ENCODE data around the gene BICD1. TPM values are rescaled to one million over a fixed set of nuclear protein-coding genes. Genes with fewer than 3 reads are reported as not detected.
"Not testable (repeated sequence)": the region's sequence is repeated elsewhere in the genome, so short reads cannot be mapped to it uniquely, and the experiment has no call there.

The BICD1 gene
- total and polyA plus RNA-seq, 4 experiments from 2014 or later: 3.7 to 20.3 (median 12.4) TPM

DNA sequence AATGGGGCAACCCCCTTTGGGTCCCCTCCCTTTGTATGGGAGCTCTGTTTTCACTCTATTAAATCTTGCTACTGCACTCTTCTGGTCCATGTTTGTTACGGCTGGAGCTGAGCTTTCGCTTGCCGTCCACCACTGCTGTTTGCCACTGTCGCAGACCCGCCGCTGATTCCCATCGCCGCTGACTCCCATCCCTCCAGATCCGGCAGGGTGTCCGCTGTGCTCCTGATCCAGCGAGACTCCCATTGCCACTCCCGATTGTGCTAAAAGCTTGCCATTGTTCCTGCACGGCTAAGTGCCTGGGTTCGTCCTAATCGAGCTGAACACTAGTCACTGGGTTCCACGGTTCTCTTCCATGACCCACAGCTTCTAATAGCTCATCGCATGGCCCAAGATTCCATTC, 168.9 kb downstream of the BICD1 start:
- H3K4me1 ChIP-seq (ENCODE audit: insufficient read depth, low read length); H3K36me3 ChIP-seq (ENCODE audit: insufficient read depth, low read length); DNase-seq; POLR2A ChIA-PET (ENCODE audit: partially characterized antibody); intact Hi-C loops (cut with micrococcal nuclease); H3K27me3 Mint-ChIP-seq; H3K9me3 ChIP-seq (ENCODE audit: control insufficient read depth in 1 of 2, low read length in 2 of 2); H3K27me3 ChIP-seq (ENCODE audit: insufficient read depth, low read length); H3K4me3 Mint-ChIP-seq; H3K4me3 ChIP-seq (ENCODE audit: low read length in 2 of 2); H3K27ac ChIP-seq (ENCODE audit: low read depth, low read length); H3K9me3 Mint-ChIP-seq: not testable (repeated sequence)
- CTCF ChIA-PET (ENCODE audit: partially characterized antibody): interaction anchor here (1.6 kb wide), 1 partner anchor 623 kb away, joined by 3 read pairs; no protein-coding TSS in a partner anchor
- Mint-ChIP-seq H3K27ac (peak overlapping the region in 1 of 7 donors; percentile 38), H3K36me3 (peaks cover 0 to 12% of the 10 kb centered on the region in 2 donors), H3K4me1 (peaks cover 6 to 15% (median 12%) of the 10 kb centered on the region in 4 donors)

DNA sequence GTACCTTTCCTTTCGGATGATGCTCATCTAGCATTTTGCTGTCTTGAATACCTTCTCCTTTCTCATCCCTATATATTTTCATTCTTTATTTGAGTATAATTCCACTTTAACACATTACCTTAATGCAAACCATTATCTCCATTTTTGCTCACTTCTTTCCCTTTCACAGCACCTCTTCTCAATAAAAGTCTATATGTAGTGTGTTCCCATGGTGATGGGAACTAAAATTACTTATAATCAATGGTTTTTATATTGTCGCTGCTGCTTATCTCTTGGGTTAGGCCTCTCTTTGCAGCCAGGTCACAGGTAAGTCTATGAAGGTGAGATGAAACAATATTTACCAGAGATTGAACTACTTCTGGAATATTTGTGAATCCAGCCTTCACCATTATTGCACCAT, 171.1 kb downstream of the BICD1 start:
- H3K36me3 Mint-ChIP-seq: peaks cover 0 to 15% of the 10 kb centered on the region in 2 donors
- H3K4me1 ChIP-seq (ENCODE audit: insufficient read depth, low read length): no peaks in the 10 kb centered on the region
- H3K4me3 ChIP-seq (ENCODE audit: low read length in 2 of 2): no peak overlapping the region
- ChIA-PET POLR2A (ENCODE audit: partially characterized antibody) (no interaction called here), CTCF (ENCODE audit: partially characterized antibody) (no interaction called here)
- H3K4me3 Mint-ChIP-seq: no peak overlapping the region
- no peaks in the 10 kb centered on the region for H3K27me3 Mint-ChIP-seq
- DNase-seq: no peak
- no peak overlapping the region for H3K27ac Mint-ChIP-seq
- intact Hi-C loops (cut with micrococcal nuclease): no loop called here
- H3K9me3 ChIP-seq (ENCODE audit: control insufficient read depth in 1 of 2, low read length in 2 of 2): no peaks in the 10 kb centered on the region
- no peaks in the 10 kb centered on the region for H3K27me3 ChIP-seq (ENCODE audit: insufficient read depth, low read length)
- H3K36me3 ChIP-seq (ENCODE audit: insufficient read depth, low read length): no peaks in the 10 kb centered on the region
- H3K9me3 Mint-ChIP-seq: peaks cover 0 to 4% (median 0%) of the 10 kb centered on the region in 8 donors
- H3K4me1 Mint-ChIP-seq: peaks cover 6 to 13% (median 9%) of the 10 kb centered on the region in 4 donors
- no peak overlapping the region for H3K27ac ChIP-seq (ENCODE audit: low read depth, low read length)

GRCh38 chr12:32281098-32281497, 174.5 kb downstream of the BICD1 start:
- H3K27me3 Mint-ChIP-seq: no peaks in the 10 kb centered on the region
- no peak overlapping the region for H3K27ac Mint-ChIP-seq
- no peaks in the 10 kb centered on the region for H3K27me3 ChIP-seq (ENCODE audit: insufficient read depth, low read length)
- H3K4me1 ChIP-seq (ENCODE audit: insufficient read depth, low read length): no peaks in the 10 kb centered on the region
- H3K36me3 ChIP-seq (ENCODE audit: insufficient read depth, low read length): no peaks in the 10 kb centered on the region
- no peak overlapping the region for H3K4me3 Mint-ChIP-seq
- no peak overlapping the region for H3K27ac ChIP-seq (ENCODE audit: low read depth, low read length)
- ChIA-PET CTCF (ENCODE audit: partially characterized antibody) (no interaction called here), POLR2A (ENCODE audit: partially characterized antibody) (no interaction called here)
- H3K9me3 Mint-ChIP-seq: peaks cover 0 to 4% (median 0%) of the 10 kb centered on the region in 8 donors
- no peaks in the 10 kb centered on the region for H3K4me1 Mint-ChIP-seq
- no peaks in the 10 kb centered on the region for H3K9me3 ChIP-seq (ENCODE audit: control insufficient read depth in 1 of 2, low read length in 2 of 2)
- H3K4me3 ChIP-seq (ENCODE audit: low read length in 2 of 2): no peak overlapping the region
- no peak for DNase-seq
- H3K36me3 Mint-ChIP-seq: peaks cover 0 to 15% of the 10 kb centered on the region in 2 donors
- intact Hi-C loops (cut with micrococcal nuclease): no loop called here

- Histone ChIP-seq H3K4me1 (ENCODE audit: insufficient read depth, low read length) (no peaks in the 10 kb centered on the region), H3K27me3 (ENCODE audit: insufficient read depth, low read length) (no peaks in the 10 kb centered on the region), H3K4me3 (ENCODE audit: low read length in 2 of 2) (no peak overlapping the region), H3K27ac (ENCODE audit: low read depth, low read length) (no peak overlapping the region), H3K9me3 (ENCODE audit: control insufficient read depth in 1 of 2, low read length in 2 of 2) (no peaks in the 10 kb centered on the region), H3K36me3 (ENCODE audit: insufficient read depth, low read length) (no peaks in the 10 kb centered on the region)
- intact Hi-C loops (cut with micrococcal nuclease): no loop called here
- Mint-ChIP-seq H3K27ac (no peak overlapping the region), H3K4me1 (no peaks in the 10 kb centered on the region), H3K4me3 (no peak overlapping the region), H3K27me3 (no peaks in the 10 kb centered on the region), H3K36me3 (peaks cover 0 to 4% of the 10 kb centered on the region in 2 donors), H3K9me3 (peaks cover 0 to 2% (median 0%) of the 10 kb centered on the region in 8 donors)
- ChIA-PET CTCF (ENCODE audit: partially characterized antibody) (no interaction called here), POLR2A (ENCODE audit: partially characterized antibody) (no interaction called here)
- no peak for DNase-seq
Observed at GRCh38 chr12:32284561-32284960, 177.9 kb downstream of the BICD1 start.

- no peak overlapping the region for H3K4me3 Mint-ChIP-seq
- H3K36me3 Mint-ChIP-seq: peaks cover 0 to 3% of the 10 kb centered on the region in 2 donors
- no peaks in the 10 kb centered on the region for H3K27me3 ChIP-seq (ENCODE audit: insufficient read depth, low read length)
- H3K4me3 ChIP-seq (ENCODE audit: low read length in 2 of 2): no peak overlapping the region
- H3K9me3 Mint-ChIP-seq: peaks cover 0 to 2% (median 0%) of the 10 kb centered on the region in 8 donors
- DNase-seq: no peak
- POLR2A ChIA-PET (ENCODE audit: partially characterized antibody): no interaction called here
- H3K27me3 Mint-ChIP-seq: no peaks in the 10 kb centered on the region
- CTCF ChIA-PET (ENCODE audit: partially characterized antibody): no interaction called here
- H3K27ac ChIP-seq (ENCODE audit: low read depth, low read length): no peak overlapping the region
- no peaks in the 10 kb centered on the region for H3K36me3 ChIP-seq (ENCODE audit: insufficient read depth, low read length)
- no peaks in the 10 kb centered on the region for H3K4me1 ChIP-seq (ENCODE audit: insufficient read depth, low read length)
- H3K4me1 Mint-ChIP-seq: no peaks in the 10 kb centered on the region
- H3K27ac Mint-ChIP-seq: no peak overlapping the region
- intact Hi-C loops (cut with micrococcal nuclease): no loop called here
- H3K9me3 ChIP-seq (ENCODE audit: control insufficient read depth in 1 of 2, low read length in 2 of 2): no peaks in the 10 kb centered on the region
Observed at GRCh38 chr12:32285021-32285420, 178.4 kb downstream of the BICD1 start.

- H3K4me1 Mint-ChIP-seq: no peaks in the 10 kb centered on the region
- peaks cover 0 to 2% (median 0%) of the 10 kb centered on the region in 8 donors for H3K9me3 Mint-ChIP-seq
- no peaks in the 10 kb centered on the region for H3K27me3 Mint-ChIP-seq
- intact Hi-C loops (cut with micrococcal nuclease): no loop called here
- Histone ChIP-seq H3K27me3 (ENCODE audit: insufficient read depth, low read length) (no peaks in the 10 kb centered on the region), H3K27ac (ENCODE audit: low read depth, low read length) (no peak overlapping the region), H3K4me1 (ENCODE audit: insufficient read depth, low read length) (no peaks in the 10 kb centered on the region), H3K9me3 (ENCODE audit: control insufficient read depth in 1 of 2, low read length in 2 of 2) (no peaks in the 10 kb centered on the region), H3K4me3 (ENCODE audit: low read length in 2 of 2) (no peak overlapping the region), H3K36me3 (ENCODE audit: insufficient read depth, low read length) (no peaks in the 10 kb centered on the region)
- no peak overlapping the region for H3K4me3 Mint-ChIP-seq
- POLR2A ChIA-PET (ENCODE audit: partially characterized antibody): no interaction called here
- no peak for DNase-seq
- H3K27ac Mint-ChIP-seq: no peak overlapping the region
- CTCF ChIA-PET (ENCODE audit: partially characterized antibody): interaction anchor here (1.4 kb wide), 1 partner anchor 20 kb away, joined by 3 read pairs; no protein-coding TSS in a partner anchor
- peaks cover 0 to 3% of the 10 kb centered on the region in 2 donors for H3K36me3 Mint-ChIP-seq
Observed at GRCh38 chr12:32285489-32285888, 178.8 kb downstream of the BICD1 start.

- ChIA-PET CTCF (ENCODE audit: partially characterized antibody) (interaction anchor here (1.2 to 1.9 kb wide), 2 partner anchors 9 to 608 kb away, joined by 3 to 4 read pairs; no protein-coding TSS in a partner anchor), POLR2A (ENCODE audit: partially characterized antibody) (no interaction called here)
- intact Hi-C loops (cut with micrococcal nuclease): no loop called here
- Mint-ChIP-seq H3K9me3 (peaks cover 0 to 2% (median 0%) of the 10 kb centered on the region in 8 donors), H3K27me3 (no peaks in the 10 kb centered on the region), H3K36me3 (peaks cover 0 to 2% of the 10 kb centered on the region in 2 donors), H3K27ac (peak overlapping the region in 1 of 7 donors; percentile 18), H3K4me3 (no peak overlapping the region), H3K4me1 (no peaks in the 10 kb centered on the region)
- H3K4me1 ChIP-seq (ENCODE audit: insufficient read depth, low read length): no peaks in the 10 kb centered on the region
- H3K27ac ChIP-seq (ENCODE audit: low read depth, low read length): no peak overlapping the region
- no peak overlapping the region for H3K4me3 ChIP-seq (ENCODE audit: low read length in 2 of 2)
- no peaks in the 10 kb centered on the region for H3K27me3 ChIP-seq (ENCODE audit: insufficient read depth, low read length)
- DNase-seq: no peak
- H3K36me3 ChIP-seq (ENCODE audit: insufficient read depth, low read length): no peaks in the 10 kb centered on the region
- no peaks in the 10 kb centered on the region for H3K9me3 ChIP-seq (ENCODE audit: control insufficient read depth in 1 of 2, low read length in 2 of 2)
Observed at GRCh38 chr12:32290411-32290810, 183.8 kb downstream of the BICD1 start.
